Skeletal muscle satellite cell (primary cell): ENCODE data around the gene RAB43.
"Not testable (repeated sequence)": the region's sequence is repeated elsewhere in the genome, so short reads cannot be mapped to it uniquely, and the experiment has no call there.

Source experiments
- H3K27me3 ChIP-seq: 2 replicates; pipeline ENCODE4 v1.7.0; 2013; ENCODE audit warnings: low read length; ENCODE audit not compliant: control insufficient read depth, insufficient read depth
- H3K36me3 ChIP-seq: 2 replicates; pipeline ENCODE4 v1.7.0; 2013; ENCODE audit warnings: mild to moderate bottlenecking, control low read depth, low read length; ENCODE audit not compliant: insufficient read depth
- H3K4me1 ChIP-seq: 2 replicates; pipeline ENCODE4 v1.7.0; 2013; ENCODE audit warnings: low read length; ENCODE audit not compliant: control insufficient read depth, insufficient read depth
- H3K4me2 ChIP-seq: 2 replicates; pipeline ENCODE4 v1.7.0; 2013; ENCODE audit warnings: mild to moderate bottlenecking, low read length
- H3K4me3 ChIP-seq: 2 replicates; pipeline ENCODE4 v1.7.0; 2013; ENCODE audit warnings: low read length
- H3K9ac ChIP-seq: 2 replicates; pipeline ENCODE4 v1.7.0; 2013; ENCODE audit warnings: mild to moderate bottlenecking, low read depth, low read length, moderate library complexity
- H3K9me3 ChIP-seq: replicated peaks from 2 replicates; pipeline ENCODE4 v1.7.0; 2013; ENCODE audit warnings: mild to moderate bottlenecking, control low read depth, low read length

The RAB43 gene

DNA sequence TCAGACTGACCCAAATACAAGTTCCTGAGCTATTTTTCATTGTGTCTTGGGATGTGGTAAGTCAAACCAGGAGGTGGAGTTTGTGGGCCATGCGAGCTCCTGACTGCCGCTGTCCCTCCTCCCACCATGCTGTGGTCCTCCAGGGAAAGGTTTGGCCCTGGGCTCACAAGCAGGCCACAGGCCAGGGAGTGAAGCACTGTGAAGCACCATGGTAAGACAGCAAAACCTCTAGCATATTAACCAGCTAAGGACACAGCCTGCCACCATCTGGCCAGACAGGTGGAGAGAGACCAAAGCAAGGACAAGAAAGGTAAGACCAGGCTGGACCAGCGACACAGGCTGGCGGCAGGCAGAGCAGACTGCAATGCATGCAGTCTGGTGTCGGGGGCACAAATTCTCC is 15.3 kb downstream of the RAB43 start:
- H3K9me3 ChIP-seq: no peaks in the 10 kb centered on the region
- H3K4me1 ChIP-seq: no peaks in the 10 kb centered on the region
- H3K4me2 ChIP-seq: no peak overlapping the region
- H3K27me3 ChIP-seq: no peaks in the 10 kb centered on the region
- no peak overlapping the region for H3K4me3 ChIP-seq
- peaks cover 23% of the 10 kb centered on the region for H3K36me3 ChIP-seq
- no peak overlapping the region for H3K9ac ChIP-seq

DNA sequence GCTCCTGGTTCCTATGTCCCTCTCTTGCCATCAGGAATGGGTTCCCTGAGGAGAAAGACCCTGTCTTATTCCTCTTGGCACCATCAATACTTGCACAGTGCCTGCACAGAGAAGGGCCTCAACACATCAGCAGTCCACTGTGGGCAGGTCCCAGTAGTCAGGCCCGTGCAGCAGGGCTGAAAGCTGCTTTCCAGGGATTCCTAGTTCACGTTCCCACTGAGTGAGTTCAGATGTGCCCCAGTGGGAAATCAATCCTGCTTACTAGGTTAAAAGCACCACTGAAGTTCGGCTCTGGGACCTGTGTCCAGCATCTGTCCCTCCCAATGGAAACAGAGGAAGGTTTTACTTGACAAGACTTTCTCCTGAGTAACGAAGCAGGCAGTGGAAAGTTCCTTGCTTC is 15.7 kb downstream of the RAB43 start:
- H3K4me2 ChIP-seq: no peak overlapping the region
- H3K9ac ChIP-seq: no peak overlapping the region
- H3K4me1 ChIP-seq: no peaks in the 10 kb centered on the region
- H3K36me3 ChIP-seq: peaks cover 26% of the 10 kb centered on the region
- no peak overlapping the region for H3K4me3 ChIP-seq
- no peaks in the 10 kb centered on the region for H3K9me3 ChIP-seq
- H3K27me3 ChIP-seq: no peaks in the 10 kb centered on the region

DNA sequence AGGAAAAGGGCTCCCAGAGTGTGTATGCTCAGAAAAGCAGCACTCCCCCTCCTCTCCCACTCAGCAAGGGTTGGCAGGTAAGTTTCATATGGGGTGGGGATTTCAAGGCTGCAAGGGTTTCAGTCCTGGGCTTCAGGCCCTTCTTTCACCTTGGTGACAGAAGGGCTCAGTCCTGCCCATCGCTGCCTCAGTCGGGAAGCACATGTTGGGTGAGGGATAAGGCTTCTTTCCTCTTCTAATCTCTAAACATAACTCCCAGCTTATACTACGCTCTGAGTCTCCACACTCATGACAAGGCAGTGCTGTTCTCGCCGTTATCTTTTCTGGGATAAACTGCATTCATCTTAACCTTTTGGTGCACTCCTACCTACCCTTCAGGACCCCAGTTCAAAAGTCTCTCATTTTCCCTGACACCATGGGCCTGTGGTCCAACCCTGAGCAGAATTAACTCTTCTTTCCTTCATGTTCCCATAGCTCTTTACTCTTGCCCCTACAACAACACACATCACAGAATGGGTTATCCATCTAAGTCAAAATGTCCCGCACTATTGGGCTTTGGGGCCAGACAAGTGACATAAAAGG is 17.0 kb downstream of the RAB43 start:
- Histone ChIP-seq H3K4me1 (no peaks in the 10 kb centered on the region), H3K4me2 (no peak overlapping the region), H3K36me3 (peaks cover 24% of the 10 kb centered on the region), H3K9me3 (no peaks in the 10 kb centered on the region), H3K9ac (no peak overlapping the region), H3K27me3 (no peaks in the 10 kb centered on the region), H3K4me3 (no peak overlapping the region)

DNA sequence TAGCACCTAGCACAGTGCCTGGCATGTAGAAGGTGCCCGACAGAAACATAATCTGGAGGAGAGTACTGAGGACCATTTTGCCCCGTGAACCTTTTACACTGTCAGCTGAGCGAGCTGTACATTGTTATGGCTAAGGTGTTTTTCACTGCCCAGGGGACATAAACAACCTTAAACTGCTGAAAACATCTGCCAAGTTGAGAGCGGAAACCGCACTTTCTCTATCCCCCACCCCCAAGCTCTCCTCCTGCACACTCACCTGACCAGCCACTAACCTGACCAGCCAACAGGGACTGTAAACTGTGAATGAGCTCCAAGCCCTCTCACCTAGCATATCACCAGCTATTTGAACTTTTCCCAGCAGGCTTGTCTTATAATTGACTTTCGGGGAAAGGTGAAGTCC is 17.6 kb downstream of the RAB43 start:
- Histone ChIP-seq H3K4me1 (no peaks in the 10 kb centered on the region), H3K9me3 (no peaks in the 10 kb centered on the region), H3K36me3 (peaks cover 24% of the 10 kb centered on the region), H3K9ac (no peak overlapping the region), H3K27me3 (no peaks in the 10 kb centered on the region), H3K4me2 (no peak overlapping the region), H3K4me3 (no peak overlapping the region)

DNA sequence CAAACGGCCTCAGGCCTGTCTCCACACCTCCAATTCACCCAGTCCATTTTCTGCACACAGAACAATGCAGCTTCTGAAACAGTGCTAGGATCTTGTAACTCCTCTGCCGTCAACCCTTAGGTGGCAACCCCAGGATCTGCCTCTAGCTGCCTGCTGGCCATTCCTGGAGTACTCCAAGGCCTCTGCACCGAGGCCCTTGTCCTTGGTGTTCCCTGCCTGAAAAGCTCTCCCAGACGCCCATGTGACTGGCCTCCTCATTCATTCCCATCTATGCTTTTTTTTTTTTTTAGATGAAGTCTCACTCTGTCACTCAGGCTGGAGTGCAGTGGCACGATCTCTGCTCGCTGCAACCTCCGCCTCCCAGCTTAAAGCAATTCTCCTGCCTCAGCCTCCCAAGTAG is 18.3 kb downstream of the RAB43 start:
- Histone ChIP-seq H3K4me2 (no peak overlapping the region), H3K36me3 (peaks cover 19% of the 10 kb centered on the region), H3K4me3 (no peak overlapping the region), H3K9me3 (no peaks in the 10 kb centered on the region), H3K27me3 (no peaks in the 10 kb centered on the region), H3K9ac (no peak overlapping the region), H3K4me1 (no peaks in the 10 kb centered on the region)

DNA sequence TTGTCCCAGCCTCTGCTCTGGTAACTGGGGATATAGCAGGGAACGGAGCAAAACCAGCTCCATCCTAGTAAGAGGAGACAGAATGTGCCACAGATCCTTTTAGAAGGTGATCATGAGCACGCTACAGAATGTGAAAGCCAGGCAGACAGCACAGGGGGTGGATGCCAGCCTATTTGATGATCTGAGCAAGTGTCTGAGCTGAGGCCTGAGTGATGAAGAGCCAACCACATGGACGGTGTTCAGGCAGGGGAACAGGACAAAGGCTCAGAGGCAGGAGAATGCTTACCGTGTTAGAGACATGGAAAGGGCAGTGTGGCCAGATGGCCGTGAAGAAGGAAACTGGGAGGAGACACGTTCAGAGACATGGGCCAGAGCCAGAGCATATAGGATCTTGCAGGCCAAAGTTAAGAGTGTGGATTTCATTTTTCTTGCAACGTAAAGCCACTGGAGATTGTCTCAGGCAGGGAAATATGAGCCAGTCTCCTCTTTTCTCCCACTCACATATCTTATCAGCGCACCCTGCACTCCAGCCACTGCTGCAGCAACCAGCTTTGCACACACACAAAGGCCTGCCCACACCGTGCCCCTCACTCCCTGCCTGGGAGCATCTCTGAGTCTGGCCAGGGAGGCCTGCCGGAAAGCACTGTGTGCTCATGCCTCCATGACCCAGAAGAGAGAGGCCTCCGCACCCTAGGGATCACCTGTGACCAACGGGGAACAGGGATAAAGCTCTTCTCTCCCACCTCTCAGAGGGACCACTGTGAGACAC is 20.1 kb downstream of the RAB43 start:
- H3K4me1 ChIP-seq: no peaks in the 10 kb centered on the region
- peaks cover 11% of the 10 kb centered on the region for H3K36me3 ChIP-seq

DNA sequence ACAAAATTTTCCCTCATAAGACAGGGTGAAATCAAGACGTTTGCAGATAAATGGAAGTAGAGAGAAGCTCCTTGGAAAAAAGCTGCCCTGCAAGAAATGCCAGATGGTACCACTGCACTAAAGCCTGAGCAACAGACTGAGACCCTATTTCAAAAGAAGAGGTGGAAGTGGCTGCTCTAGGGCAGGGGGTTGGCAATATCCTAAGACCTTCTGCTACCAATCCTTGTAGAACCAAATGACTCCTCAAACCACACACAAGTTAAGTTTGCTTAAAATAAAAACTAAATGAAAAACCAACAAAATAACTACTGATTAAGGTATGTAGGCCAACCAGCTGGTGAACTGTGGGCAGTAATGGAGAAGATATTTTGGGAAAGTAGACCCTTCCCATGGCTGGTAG is 21.3 kb downstream of the RAB43 start:
- Histone ChIP-seq H3K9me3 (no peaks in the 10 kb centered on the region), H3K4me2 (no peak overlapping the region), H3K36me3 (peaks cover 11% of the 10 kb centered on the region), H3K9ac (no peak overlapping the region), H3K4me3 (no peak overlapping the region), H3K27me3 (no peaks in the 10 kb centered on the region), H3K4me1 (no peaks in the 10 kb centered on the region)

More for the DNA sequence above, 20.1 kb downstream of the RAB43 start:
- no peak overlapping the region for H3K9ac ChIP-seq
- no peak overlapping the region for H3K4me2 ChIP-seq
- no peaks in the 10 kb centered on the region for H3K27me3 ChIP-seq
- no peaks in the 10 kb centered on the region for H3K9me3 ChIP-seq
- no peak overlapping the region for H3K4me3 ChIP-seq

DNA sequence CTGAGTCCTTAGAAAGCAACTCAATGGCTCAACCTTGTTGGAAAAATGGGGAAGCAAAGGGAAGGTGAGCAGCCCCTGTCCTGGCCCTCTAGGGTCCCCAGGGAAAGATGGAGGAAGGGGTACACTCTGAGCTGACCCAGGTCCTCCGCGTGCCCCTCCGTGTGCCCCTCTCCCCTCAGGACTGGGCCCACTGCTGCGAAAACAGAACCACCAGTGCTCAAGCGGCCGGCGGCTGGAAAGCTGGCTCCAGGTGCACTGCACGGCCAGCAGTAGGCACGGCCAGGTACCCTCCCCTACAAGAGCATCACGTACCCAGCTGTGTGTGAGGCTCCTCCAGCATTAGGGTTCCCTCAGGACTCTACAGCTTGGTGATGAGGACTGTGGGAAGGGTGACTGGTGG is 26.3 kb downstream of the RAB43 start:
- no peaks in the 10 kb centered on the region for H3K27me3 ChIP-seq
- no peaks in the 10 kb centered on the region for H3K9me3 ChIP-seq
- H3K4me2 ChIP-seq: no peak overlapping the region
- H3K4me3 ChIP-seq: no peak overlapping the region
- peaks cover 15% of the 10 kb centered on the region for H3K36me3 ChIP-seq
- H3K9ac ChIP-seq: no peak overlapping the region
- H3K4me1 ChIP-seq: no peaks in the 10 kb centered on the region

DNA sequence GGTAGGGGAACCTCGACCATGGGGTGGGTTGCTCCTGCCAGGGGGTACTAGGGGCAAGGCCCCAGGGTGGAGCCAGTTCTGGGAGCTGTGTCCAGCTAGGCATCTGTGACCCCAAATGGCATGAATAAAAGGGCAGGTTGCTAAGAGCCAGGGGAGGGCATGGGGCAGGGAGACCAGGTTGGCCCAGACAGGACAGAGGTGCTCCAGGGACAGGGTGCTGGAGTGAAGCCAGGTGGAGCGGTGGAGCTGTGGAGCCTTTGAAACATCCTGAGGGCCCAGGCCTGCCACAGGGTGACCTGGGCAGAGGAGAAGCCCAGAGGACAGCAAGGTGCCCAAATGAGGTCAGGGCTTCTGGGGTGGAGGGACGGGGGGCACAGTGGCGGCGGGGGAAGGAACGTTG is 33.3 kb downstream of the RAB43 start:
- H3K4me2 ChIP-seq, H3K4me1 ChIP-seq, H3K9me3 ChIP-seq, H3K36me3 ChIP-seq, H3K27me3 ChIP-seq, H3K4me3 ChIP-seq, H3K9ac ChIP-seq: not testable (repeated sequence)

DNA sequence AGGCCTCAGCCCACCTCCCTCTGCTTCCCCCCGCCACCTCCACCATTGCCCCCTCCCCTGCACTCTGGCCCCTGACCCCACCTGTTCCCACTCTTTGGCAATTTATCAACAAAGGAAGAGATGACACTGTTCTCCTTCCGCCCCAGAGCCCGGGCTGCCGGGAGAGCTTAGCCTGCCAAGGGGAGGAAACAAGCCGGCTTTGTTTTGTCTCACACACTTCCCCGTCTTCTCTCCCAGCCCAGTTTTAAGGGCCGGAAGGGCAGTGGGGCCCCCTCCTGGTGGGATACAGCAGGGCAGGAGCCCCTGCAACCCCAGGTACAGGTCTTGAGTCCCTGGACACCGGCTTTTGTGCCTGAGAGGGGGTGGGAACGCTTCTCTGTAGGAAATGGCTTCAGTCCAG is 33.7 kb downstream of the RAB43 start:
- H3K4me2 ChIP-seq, H3K27me3 ChIP-seq, H3K9me3 ChIP-seq: not testable (repeated sequence)

DNA sequence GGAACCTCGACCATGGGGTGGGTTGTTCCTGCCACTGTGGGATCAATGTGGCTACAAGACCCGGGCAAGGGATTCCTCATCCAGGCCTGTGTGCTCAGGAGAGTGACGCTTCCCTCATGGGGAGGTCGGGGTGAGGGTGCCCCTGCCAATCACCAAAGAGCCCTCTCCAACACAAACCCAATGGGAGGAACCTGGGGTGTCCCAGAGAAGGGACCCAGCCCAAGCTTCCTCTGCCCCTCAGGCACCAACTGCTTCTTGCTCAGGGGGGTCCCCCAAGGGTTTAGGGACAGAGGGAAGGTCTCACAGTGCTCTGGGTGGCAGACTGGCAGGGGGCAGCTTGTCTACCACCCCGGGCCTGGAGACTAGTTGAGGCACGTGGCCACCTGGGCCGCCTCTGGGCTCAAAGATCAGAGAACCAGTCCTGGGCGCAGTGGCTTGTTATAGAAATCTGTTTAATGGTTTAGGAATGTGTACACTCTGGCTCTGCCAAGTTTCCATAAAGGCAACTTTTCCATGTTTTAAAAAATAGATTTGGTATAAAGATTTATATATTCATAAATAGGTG is 34.4 kb downstream of the RAB43 start:
- Histone ChIP-seq H3K9ac (no peak overlapping the region), H3K9me3 (no peaks in the 10 kb centered on the region), H3K27me3 (no peaks in the 10 kb centered on the region), H3K4me1 (peaks cover 4% of the 10 kb centered on the region), H3K36me3 (peaks cover 6% of the 10 kb centered on the region), H3K4me2 (no peak overlapping the region), H3K4me3 (no peak overlapping the region)

More for the DNA sequence above, 33.7 kb downstream of the RAB43 start:
- not testable (repeated sequence) for H3K9ac ChIP-seq, H3K4me1 ChIP-seq, H3K4me3 ChIP-seq, H3K36me3 ChIP-seq

DNA sequence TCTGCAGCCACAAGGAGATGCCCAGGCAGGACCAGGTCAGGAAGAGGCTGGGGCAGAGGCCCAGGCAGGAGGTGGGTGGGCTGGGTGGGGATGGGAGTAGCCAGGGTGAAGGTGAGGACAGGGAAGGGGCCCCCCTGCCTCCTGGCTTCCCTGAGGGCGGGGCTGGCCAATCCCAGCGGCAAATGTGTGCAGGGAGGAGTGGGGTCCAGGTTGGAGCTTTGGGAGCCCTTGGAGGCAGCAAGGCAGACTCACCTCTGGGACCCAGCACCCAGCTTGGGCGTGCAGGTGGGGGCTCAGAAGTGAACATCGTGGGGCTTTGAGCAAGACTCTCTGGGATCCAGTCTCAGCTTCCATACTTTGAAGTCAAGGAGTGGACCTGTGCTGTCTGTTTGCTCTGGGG is 35.8 kb downstream of the RAB43 start:
- Histone ChIP-seq H3K4me3 (no peak overlapping the region), H3K27me3 (no peaks in the 10 kb centered on the region), H3K9me3 (no peaks in the 10 kb centered on the region), H3K36me3 (no peaks in the 10 kb centered on the region), H3K4me1 (peaks cover 4% of the 10 kb centered on the region), H3K9ac (no peak overlapping the region), H3K4me2 (no peak overlapping the region)
